Measurements from ENCODE around the gene TMEM161A.
"Not testable (repeated sequence)": the region's sequence is repeated elsewhere in the genome, so short reads cannot be mapped to it uniquely, and the experiment has no call there.

Gene TMEM161A

DNA sequence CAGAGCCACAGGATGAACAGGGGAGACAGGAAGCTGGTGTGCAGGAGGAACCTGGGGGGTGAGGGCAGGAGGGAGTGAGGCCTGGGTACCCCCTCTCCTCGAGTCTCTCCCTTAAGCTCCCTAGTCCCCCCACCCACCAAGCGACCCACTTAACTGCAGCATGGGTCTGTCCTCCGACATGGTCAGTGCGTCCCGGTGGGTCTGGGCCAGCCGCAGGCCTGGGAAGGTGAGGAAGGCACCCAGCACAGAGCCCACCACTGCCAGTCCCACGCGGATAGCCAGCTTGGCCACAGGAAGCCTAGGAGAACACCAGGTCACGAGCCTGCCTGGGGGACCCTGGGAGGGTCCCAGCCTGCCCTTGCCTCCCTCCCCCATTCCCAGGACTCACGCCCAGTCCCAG, 16.9 kb downstream of the TMEM161A start:
- H3K4me3 Mint-ChIP-seq = no peak overlapping the region
- H3K27me3 Mint-ChIP-seq = no peaks in the 10 kb centered on the region
- intact Hi-C loops (cut with micrococcal nuclease) = no loop called here
- H3K27ac Mint-ChIP-seq = no peak overlapping the region
- peaks cover 15% of the 10 kb centered on the region for H3K9me3 Mint-ChIP-seq
- H3K36me3 Mint-ChIP-seq (ENCODE audit: low read depth) = peaks cover 47% of the 10 kb centered on the region
- H3K4me1 Mint-ChIP-seq (ENCODE audit: low read depth) = peaks cover 13% of the 10 kb centered on the region

- Mint-ChIP-seq H3K9me3 (peaks cover 15% of the 10 kb centered on the region), H3K27me3 (no peaks in the 10 kb centered on the region), H3K4me3 (no peak overlapping the region), H3K36me3 (ENCODE audit: low read depth) (peaks cover 47% of the 10 kb centered on the region), H3K27ac (no peak overlapping the region), H3K4me1 (ENCODE audit: low read depth) (peaks cover 13% of the 10 kb centered on the region)
- intact Hi-C loops (cut with micrococcal nuclease) = no loop called here
Observed at GRCh38 chr19:19120308-19121231, 17.7 kb downstream of the TMEM161A start.

DNA sequence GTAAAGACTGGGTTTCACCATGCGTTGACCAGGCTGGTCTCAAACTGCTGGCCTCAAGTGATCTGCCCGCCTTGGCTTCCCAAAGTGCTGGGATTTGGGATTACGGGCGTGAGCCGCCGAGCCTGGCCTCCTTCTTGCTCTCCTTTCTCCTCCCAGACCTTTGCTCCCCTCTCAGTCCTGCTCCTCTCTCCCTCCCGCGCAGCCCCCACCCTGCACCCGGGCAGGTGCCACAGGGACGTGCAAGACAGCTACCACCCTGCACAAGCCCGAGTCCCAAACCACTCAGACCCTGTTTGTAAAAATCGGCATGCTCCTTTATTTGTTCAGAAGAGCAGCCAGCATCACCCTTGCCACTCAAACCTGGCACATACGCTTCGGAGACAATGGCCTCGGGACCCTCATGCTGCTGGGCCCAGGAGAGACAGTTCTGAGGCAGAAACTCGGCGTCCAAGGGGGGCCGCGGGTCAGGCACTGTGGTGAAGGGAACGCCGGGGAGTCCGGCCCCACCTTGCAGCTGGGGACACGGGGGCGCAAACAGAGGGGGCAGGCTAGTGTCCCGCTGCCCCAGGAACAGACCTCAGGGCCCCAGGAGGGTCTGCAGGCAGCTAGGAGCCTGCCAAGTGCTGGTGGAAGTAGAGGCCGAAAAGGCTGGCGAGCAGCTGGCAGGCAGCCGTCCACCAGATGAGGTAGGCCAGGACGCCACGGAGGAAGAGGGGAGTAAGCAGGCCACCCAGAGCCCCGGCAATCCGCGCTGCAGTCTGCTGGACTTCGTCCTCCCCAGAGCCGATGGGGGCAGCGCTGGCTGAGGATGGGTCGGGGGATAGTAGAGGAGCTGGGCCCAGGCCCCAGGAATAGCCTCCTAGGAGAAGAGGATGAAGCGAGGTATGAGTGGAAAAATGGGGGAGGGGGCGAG, 18.7 kb downstream of the TMEM161A start:
- intact Hi-C loops (cut with micrococcal nuclease) = no loop called here
- H3K36me3 Mint-ChIP-seq (ENCODE audit: low read depth) = peaks cover 47% of the 10 kb centered on the region

DNA sequence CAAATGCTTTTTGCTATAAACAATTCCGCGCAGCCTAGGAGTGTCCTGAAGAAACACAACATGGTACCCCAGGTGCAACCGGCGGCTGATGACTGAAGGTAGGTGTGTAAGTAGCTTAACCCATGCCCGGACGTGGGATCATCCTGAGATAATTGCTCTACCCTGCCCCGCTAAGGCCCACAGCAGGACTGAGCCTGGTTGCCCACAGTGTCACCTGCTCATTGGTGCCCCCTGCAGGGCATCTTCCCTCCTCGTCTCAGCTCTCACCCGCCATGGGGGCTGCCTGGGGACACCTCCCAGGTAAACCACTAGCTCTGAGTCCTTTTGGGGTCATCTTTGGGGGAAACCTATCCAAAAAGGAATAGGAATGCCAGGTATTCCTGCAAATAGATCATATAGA, 22.3 kb downstream of the TMEM161A start:
- H3K4me1 Mint-ChIP-seq (ENCODE audit: low read depth) = no peaks in the 10 kb centered on the region
- no peak overlapping the region for H3K4me3 Mint-ChIP-seq
- H3K27ac Mint-ChIP-seq = no peak overlapping the region
- H3K9me3 Mint-ChIP-seq = no peaks in the 10 kb centered on the region
- intact Hi-C loops (cut with micrococcal nuclease) = no loop called here
- H3K27me3 Mint-ChIP-seq = peaks cover 4% of the 10 kb centered on the region
- peaks cover 26% of the 10 kb centered on the region for H3K36me3 Mint-ChIP-seq (ENCODE audit: low read depth)

More for the DNA sequence above, 18.7 kb downstream of the TMEM161A start:
- Mint-ChIP-seq H3K4me1 (ENCODE audit: low read depth) (peaks cover 13% of the 10 kb centered on the region), H3K27ac (no peak overlapping the region), H3K4me3 (no peak overlapping the region), H3K9me3 (peaks cover 15% of the 10 kb centered on the region), H3K27me3 (no peaks in the 10 kb centered on the region)

GRCh38 chr19:19113040-19113626, 25.1 kb downstream of the TMEM161A start:
- no peaks in the 10 kb centered on the region for H3K36me3 Mint-ChIP-seq (ENCODE audit: low read depth)
- H3K27me3 Mint-ChIP-seq = peaks cover 16% of the 10 kb centered on the region
- intact Hi-C loops (cut with micrococcal nuclease) = no loop called here
- no peaks in the 10 kb centered on the region for H3K4me1 Mint-ChIP-seq (ENCODE audit: low read depth)
- H3K4me3 Mint-ChIP-seq = no peak overlapping the region
- H3K9me3 Mint-ChIP-seq = no peaks in the 10 kb centered on the region
- no peak overlapping the region for H3K27ac Mint-ChIP-seq

- Mint-ChIP-seq H3K9me3 (no peaks in the 10 kb centered on the region), H3K27ac (no peak overlapping the region), H3K4me3 (no peak overlapping the region), H3K4me1 (ENCODE audit: low read depth) (no peaks in the 10 kb centered on the region), H3K36me3 (ENCODE audit: low read depth) (no peaks in the 10 kb centered on the region), H3K27me3 (peaks cover 16% of the 10 kb centered on the region)
- intact Hi-C loops (cut with micrococcal nuclease) = no loop called here
Observed at GRCh38 chr19:19111967-19112580, 26.2 kb downstream of the TMEM161A start.

- H3K4me3 Mint-ChIP-seq = no peak overlapping the region
- peaks cover 16% of the 10 kb centered on the region for H3K27me3 Mint-ChIP-seq
- no peaks in the 10 kb centered on the region for H3K9me3 Mint-ChIP-seq
- no peaks in the 10 kb centered on the region for H3K36me3 Mint-ChIP-seq (ENCODE audit: low read depth)
- intact Hi-C loops (cut with micrococcal nuclease) = no loop called here
- H3K27ac Mint-ChIP-seq = no peak overlapping the region
- no peaks in the 10 kb centered on the region for H3K4me1 Mint-ChIP-seq (ENCODE audit: low read depth)
Observed at GRCh38 chr19:19111136-19111835, 27.0 kb downstream of the TMEM161A start.

- intact Hi-C loops (cut with micrococcal nuclease) = no loop called here
- no peaks in the 10 kb centered on the region for H3K4me1 Mint-ChIP-seq (ENCODE audit: low read depth)
- no peaks in the 10 kb centered on the region for H3K9me3 Mint-ChIP-seq
- H3K27ac Mint-ChIP-seq = no peak overlapping the region
- H3K4me3 Mint-ChIP-seq = no peak overlapping the region
- no peaks in the 10 kb centered on the region for H3K36me3 Mint-ChIP-seq (ENCODE audit: low read depth)
- peaks cover 16% of the 10 kb centered on the region for H3K27me3 Mint-ChIP-seq
Observed at GRCh38 chr19:19110410-19111135, 27.7 kb downstream of the TMEM161A start.

- Mint-ChIP-seq H3K9me3 (no peaks in the 10 kb centered on the region), H3K36me3 (ENCODE audit: low read depth) (no peaks in the 10 kb centered on the region), H3K27me3 (peaks cover 16% of the 10 kb centered on the region), H3K4me1 (ENCODE audit: low read depth) (no peaks in the 10 kb centered on the region), H3K4me3 (no peak overlapping the region), H3K27ac (no peak overlapping the region)
- intact Hi-C loops (cut with micrococcal nuclease) = no loop called here
Observed at GRCh38 chr19:19109601-19110000, 28.7 kb downstream of the TMEM161A start.

- no peaks in the 10 kb centered on the region for H3K4me1 Mint-ChIP-seq (ENCODE audit: low read depth)
- no peak overlapping the region for H3K27ac Mint-ChIP-seq
- intact Hi-C loops (cut with micrococcal nuclease) = no loop called here
- no peaks in the 10 kb centered on the region for H3K36me3 Mint-ChIP-seq (ENCODE audit: low read depth)
- H3K27me3 Mint-ChIP-seq = peaks cover 16% of the 10 kb centered on the region
- no peak overlapping the region for H3K4me3 Mint-ChIP-seq
- H3K9me3 Mint-ChIP-seq = no peaks in the 10 kb centered on the region
Observed at GRCh38 chr19:19107654-19108053, 30.6 kb downstream of the TMEM161A start.

- not testable (repeated sequence) for H3K4me3 Mint-ChIP-seq
Observed at GRCh38 chr19:19106938-19107337, 31.3 kb downstream of the TMEM161A start.

GRCh38 chr19:19106056-19106551, 32.2 kb downstream of the TMEM161A start:
- intact Hi-C loops (cut with micrococcal nuclease) = no loop called here
- Mint-ChIP-seq H3K27me3 (peaks cover 14% of the 10 kb centered on the region), H3K36me3 (ENCODE audit: low read depth) (no peaks in the 10 kb centered on the region), H3K4me3 (peak overlapping the region; percentile 35), H3K27ac (no peak overlapping the region), H3K4me1 (ENCODE audit: low read depth) (no peaks in the 10 kb centered on the region), H3K9me3 (no peaks in the 10 kb centered on the region)

More at GRCh38 chr19:19106938-19107337, 31.3 kb downstream of the TMEM161A start:
- H3K27ac Mint-ChIP-seq; H3K4me1 Mint-ChIP-seq (ENCODE audit: low read depth); H3K36me3 Mint-ChIP-seq (ENCODE audit: low read depth); H3K9me3 Mint-ChIP-seq; intact Hi-C loops (cut with micrococcal nuclease): not testable (repeated sequence)
- peaks cover 16% of the 10 kb centered on the region for H3K27me3 Mint-ChIP-seq

All from dendritic cell treated with granulocyte-macrophage colony-stimulating factor and Interleukin-4, amounts not matched to agents 40 ng/mL and 50 ng/mL, for 4 days (primary cell).